Calu3 (cell line): ENCODE measurements around the gene XRCC5. TPM values are rescaled to one million over a fixed set of nuclear protein-coding genes. Genes with fewer than 3 reads are reported as not detected.
A peak's percentile ranks its signal among the peaks of the same experiment; 100 is the strongest.
"Not testable (repeated sequence)": the region's sequence is repeated elsewhere in the genome, so short reads cannot be mapped to it uniquely, and the experiment has no call there.

ENCODE experiments used
- BruUV-seq: library from RNA; stranded (reverse); fragments of 400-500 nt; replicated peaks from 2 replicates; lab custom pipeline; 2021; lab: Mats Ljungman, UMichigan
- CTCF ChIA-PET: fragments of 300-600 bp; sonication (Branson Sonifier 250); formaldehyde crosslinking; loops from one replicate; lab custom pipeline; 2022; ENCODE audit warnings: antibody characterized with exemption; lab: Charles Lee
- DNase-seq: peaks from one replicate; pipeline ENCODE4 v3.0.0; 2022
- H3K27ac Mint-ChIP-seq: one replicate; pipeline ENCODE4 v1.8.0; 2022; ENCODE audit warnings: mixed read lengths; ENCODE audit not compliant: unreplicated experiment
- H3K27me3 Mint-ChIP-seq: one replicate; pipeline ENCODE4 v1.8.0; 2022; ENCODE audit warnings: mixed read lengths; ENCODE audit not compliant: unreplicated experiment
- H3K36me3 Mint-ChIP-seq: one replicate; pipeline ENCODE4 v1.8.0; 2022; ENCODE audit warnings: mild to moderate bottlenecking, moderate library complexity, mixed read lengths; ENCODE audit not compliant: insufficient read depth, unreplicated experiment
- H3K4me1 Mint-ChIP-seq: one replicate; pipeline ENCODE4 v1.8.0; 2022; ENCODE audit warnings: mild to moderate bottlenecking, low read depth, mixed read lengths; ENCODE audit not compliant: unreplicated experiment
- H3K4me3 Mint-ChIP-seq: one replicate; pipeline ENCODE4 v1.8.0; 2022; ENCODE audit warnings: mild to moderate bottlenecking, low read depth, moderate library complexity, mixed read lengths; ENCODE audit not compliant: unreplicated experiment
- H3K9me3 Mint-ChIP-seq: one replicate; pipeline ENCODE4 v1.8.0; 2022; ENCODE audit warnings: low read depth, mixed read lengths; ENCODE audit not compliant: unreplicated experiment
- CTCF ChIP-seq: fragments of 200-600 bp; IDR thresholded peaks from one replicate; pipeline ENCODE4 v1.8.0; 2022; ENCODE audit warnings: antibody characterized with exemption; ENCODE audit not compliant: unreplicated experiment
- intact Hi-C: fragments of 100-400 bp; cut with micrococcal nuclease; formaldehyde crosslinking; loops from one replicate; pipeline ENCODE4 v1.10.0; 2022; ENCODE audit not compliant: unreplicated experiment
- total RNA-seq: library from RNA; stranded (reverse); gene quantifications from 2 replicates; pipeline ENCODE4 v1.2.3, GENCODE V29; 2022

The XRCC5 gene
- total RNA-seq, 1 experiment from 2014 or later = 313 TPM

GRCh38 chr2:216133397-216133796 lies 24.2 kb downstream of the XRCC5 start:
- H3K36me3 Mint-ChIP-seq = peaks cover 76% of the 10 kb centered on the region
- no peak overlapping the region for H3K4me3 Mint-ChIP-seq
- CTCF ChIA-PET = no interaction called here
- no peak for TF ChIP-seq CTCF
- no peaks in the 10 kb centered on the region for H3K9me3 Mint-ChIP-seq
- H3K4me1 Mint-ChIP-seq = no peaks in the 10 kb centered on the region
- H3K27me3 Mint-ChIP-seq = no peaks in the 10 kb centered on the region
- H3K27ac Mint-ChIP-seq = no peak overlapping the region
- intact Hi-C loops = no loop called here
- DNase-seq = no peak
- BruUV-seq = no TSS peak

- no peak for DNase-seq
- no peaks in the 10 kb centered on the region for H3K4me1 Mint-ChIP-seq
- no peak for TF ChIP-seq CTCF
- peaks cover 71% of the 10 kb centered on the region for H3K36me3 Mint-ChIP-seq
- intact Hi-C loops = no loop called here
- no peak overlapping the region for H3K4me3 Mint-ChIP-seq
- CTCF ChIA-PET = no interaction called here
- H3K27me3 Mint-ChIP-seq = no peaks in the 10 kb centered on the region
- H3K9me3 Mint-ChIP-seq = no peaks in the 10 kb centered on the region
- H3K27ac Mint-ChIP-seq = no peak overlapping the region
- BruUV-seq = no TSS peak
Observed at GRCh38 chr2:216134958-216135541, 25.9 kb downstream of the XRCC5 start.

- Mint-ChIP-seq H3K4me3 (no peak overlapping the region), H3K27me3 (no peaks in the 10 kb centered on the region), H3K36me3 (peaks cover 58% of the 10 kb centered on the region), H3K9me3 (no peaks in the 10 kb centered on the region), H3K27ac (no peak overlapping the region), H3K4me1 (no peaks in the 10 kb centered on the region)
- intact Hi-C loops = no loop called here
- CTCF ChIA-PET = no interaction called here
- DNase-seq = peak; percentile 17
- TF ChIP-seq CTCF = peak; percentile 21
- BruUV-seq = no TSS peak
Observed at GRCh38 chr2:216139884-216140283, 30.7 kb downstream of the XRCC5 start.

GRCh38 chr2:216141516-216141915 lies 32.4 kb downstream of the XRCC5 start:
- H3K9me3 Mint-ChIP-seq, intact Hi-C loops, BruUV-seq, H3K4me3 Mint-ChIP-seq, H3K27me3 Mint-ChIP-seq, DNase-seq, H3K27ac Mint-ChIP-seq, H3K4me1 Mint-ChIP-seq: not testable (repeated sequence)
- CTCF ChIA-PET = interaction anchor here (0.9 kb wide), 1 partner anchor 84 kb away, joined by 3 read pairs; no protein-coding TSS in a partner anchor
- peaks cover 43% of the 10 kb centered on the region for H3K36me3 Mint-ChIP-seq

GRCh38 chr2:216142540-216142939 lies 33.4 kb downstream of the XRCC5 start:
- H3K4me1 Mint-ChIP-seq = no peaks in the 10 kb centered on the region
- no peak overlapping the region for H3K4me3 Mint-ChIP-seq
- H3K9me3 Mint-ChIP-seq = no peaks in the 10 kb centered on the region
- H3K36me3 Mint-ChIP-seq = peaks cover 47% of the 10 kb centered on the region
- H3K27ac Mint-ChIP-seq = no peak overlapping the region
- intact Hi-C loops = no loop called here
- BruUV-seq = no TSS peak
- DNase-seq = no peak
- CTCF ChIA-PET = no interaction called here
- TF ChIP-seq CTCF = no peak
- H3K27me3 Mint-ChIP-seq = no peaks in the 10 kb centered on the region
